ENCODE measurements around the gene FXYD4. TPM values are rescaled to one million over a fixed set of nuclear protein-coding genes. Genes with fewer than 3 reads are reported as not detected.

The FXYD4 gene
- total and polyA plus RNA-seq, 2 experiments from 2014 or later, result not detected

DNA sequence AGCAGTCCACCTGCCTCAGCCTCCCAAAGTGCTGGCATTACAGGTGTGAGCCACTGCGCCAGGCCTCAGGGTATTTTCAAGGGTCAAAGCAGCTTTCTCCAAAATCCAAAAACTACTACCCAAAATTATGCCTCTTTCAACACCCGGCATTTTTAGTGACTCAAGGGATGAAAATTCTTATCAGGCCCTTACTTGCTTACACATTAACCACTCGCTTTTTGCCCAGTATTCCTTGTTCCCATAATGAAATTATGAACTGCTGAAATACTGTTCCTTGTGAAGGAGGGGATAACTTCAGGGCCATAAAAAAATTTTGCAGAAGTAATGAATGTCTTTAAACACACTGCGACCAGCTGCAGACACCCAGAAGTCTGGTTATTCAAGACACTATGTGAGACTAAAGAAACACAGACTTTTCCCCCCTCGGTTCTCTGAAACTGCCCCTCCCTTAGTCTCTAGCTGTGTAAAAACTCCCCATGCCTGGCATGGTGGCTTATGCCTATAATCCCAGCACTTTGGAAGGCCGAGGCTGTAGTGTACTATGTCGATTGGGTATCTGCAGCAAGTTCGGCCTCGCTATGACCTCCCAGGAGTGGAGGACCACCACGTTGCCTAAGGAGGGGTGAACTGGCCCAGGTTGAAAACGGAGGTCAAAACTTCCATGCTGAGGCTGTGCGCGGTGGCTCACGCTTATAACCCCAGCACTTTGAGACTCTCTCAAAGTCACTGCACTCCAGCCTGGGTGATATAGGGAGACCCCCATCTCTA lies 12.0 kb downstream of the FXYD4 start:
- TF ChIP-seq EZH2 (IDR thresholded peaks at IDR 0.05; ENCODE audit: insufficient read depth, poor library complexity, severe bottlenecking), result no peak
- TF ChIP-seq EZH2phosphoT487 (IDR thresholded peaks at IDR 0.05; ENCODE audit: insufficient read depth, low read depth), result no peak
- no peak overlapping the region for H3K4me3 ChIP-seq
- H4K20me1 ChIP-seq (ENCODE audit: insufficient read depth), result 0 out of 2 replicates have a peak, but pooled peaks cover 3% of the 10 kb centered on the region
- no peaks in the 10 kb centered on the region for H3K27me3 ChIP-seq (replicated peaks; ENCODE audit: insufficient read depth)
- peaks cover 38% of the 10 kb centered on the region for H3K36me3 ChIP-seq (ENCODE audit: low read depth)
- H3K79me2 ChIP-seq (ENCODE audit: insufficient read depth), result peaks cover 8% of the 10 kb centered on the region
- no peaks in the 10 kb centered on the region for H3K9me3 ChIP-seq (ENCODE audit: low read depth)
- DNase-seq, result peak; percentile 66
- no peaks in the 10 kb centered on the region for H3K9me2 ChIP-seq (ENCODE audit: insufficient read depth)
- no peak overlapping the region for H3K9ac ChIP-seq
- H3K27ac ChIP-seq, result no peak overlapping the region
- in situ Hi-C loops (cut with MboI), result no loop called here
- H3F3A ChIP-seq (ENCODE audit: insufficient read depth), result peaks cover 43% of the 10 kb centered on the region
- no peak overlapping the region for H3K4me2 ChIP-seq (ENCODE audit: unreplicated experiment)
- 30 to 37% methylated on average over 14 of the region's 14 CpGs for WGBS, 2 experiments (ENCODE audit: low coverage in 1 of 2, low lambda C conversion rate in 2 of 2, missing lambda C conversion rate in 2 of 2)
- peaks cover 8% of the 10 kb centered on the region; the same call in 1 of the 2 replicates for H3K4me1 ChIP-seq (ENCODE audit: insufficient read depth)
- no peak overlapping the region for H2AFZ ChIP-seq

- H3K4me2 ChIP-seq (ENCODE audit: unreplicated experiment), result no peak overlapping the region
- peaks cover 52% of the 10 kb centered on the region for H3F3A ChIP-seq (ENCODE audit: insufficient read depth)
- 74 to 77% methylated on average over 10 of the region's 10 CpGs for WGBS, 2 experiments (ENCODE audit: low coverage in 1 of 2, low lambda C conversion rate in 2 of 2, missing lambda C conversion rate in 2 of 2)
- H3K9me3 ChIP-seq (ENCODE audit: low read depth), result no peaks in the 10 kb centered on the region
- no peaks in the 10 kb centered on the region for H3K27me3 ChIP-seq (replicated peaks; ENCODE audit: insufficient read depth)
- no peak overlapping the region for H3K9ac ChIP-seq
- TF ChIP-seq EZH2phosphoT487 (IDR thresholded peaks at IDR 0.05; ENCODE audit: insufficient read depth, low read depth), result no peak
- TF ChIP-seq EZH2 (IDR thresholded peaks at IDR 0.05; ENCODE audit: insufficient read depth, poor library complexity, severe bottlenecking), result no peak
- H2AFZ ChIP-seq, result no peak overlapping the region
- no peak overlapping the region for H3K27ac ChIP-seq
- 0 out of 2 replicates have a peak, but pooled peaks cover 3% of the 10 kb centered on the region for H4K20me1 ChIP-seq (ENCODE audit: insufficient read depth)
- in situ Hi-C loops (cut with MboI), result no loop called here
- DNase-seq, result no peak
- peaks cover 20% of the 10 kb centered on the region for H3K79me2 ChIP-seq (ENCODE audit: insufficient read depth)
- H3K4me3 ChIP-seq, result no peak overlapping the region
- H3K36me3 ChIP-seq (ENCODE audit: low read depth), result peaks cover 48% of the 10 kb centered on the region
- peaks cover 8% of the 10 kb centered on the region; the same call in 1 of the 2 replicates for H3K4me1 ChIP-seq (ENCODE audit: insufficient read depth)
- no peaks in the 10 kb centered on the region for H3K9me2 ChIP-seq (ENCODE audit: insufficient read depth)
These were observed 13.1 kb downstream of the FXYD4 start for GRCh38 chr10:43384252-43385221.

- peaks cover 53% of the 10 kb centered on the region for H3K36me3 ChIP-seq (ENCODE audit: low read depth)
- H4K20me1 ChIP-seq (ENCODE audit: insufficient read depth), result 0 out of 2 replicates have a peak, but pooled peaks cover 3% of the 10 kb centered on the region
- H3F3A ChIP-seq (ENCODE audit: insufficient read depth), result peaks cover 59% of the 10 kb centered on the region
- no peak overlapping the region for H3K27ac ChIP-seq
- no peak overlapping the region for H3K4me3 ChIP-seq
- TF ChIP-seq EZH2phosphoT487 (IDR thresholded peaks at IDR 0.05; ENCODE audit: insufficient read depth, low read depth), result no peak
- TF ChIP-seq EZH2 (IDR thresholded peaks at IDR 0.05; ENCODE audit: insufficient read depth, poor library complexity, severe bottlenecking), result no peak
- WGBS, 2 experiments (ENCODE audit: low coverage in 1 of 2, low lambda C conversion rate in 2 of 2, missing lambda C conversion rate in 2 of 2), result 76 to 81% methylated on average over 5 of the region's 5 CpGs
- H3K9me3 ChIP-seq (ENCODE audit: low read depth), result no peaks in the 10 kb centered on the region
- H3K9me2 ChIP-seq (ENCODE audit: insufficient read depth), result no peaks in the 10 kb centered on the region
- in situ Hi-C loops (cut with MboI), result no loop called here
- DNase-seq, result no peak
- H3K79me2 ChIP-seq (ENCODE audit: insufficient read depth), result peaks cover 30% of the 10 kb centered on the region
- no peak overlapping the region for H3K9ac ChIP-seq
- H3K4me1 ChIP-seq (ENCODE audit: insufficient read depth), result peaks cover 8% of the 10 kb centered on the region; the same call in 1 of the 2 replicates
- H2AFZ ChIP-seq, result no peak overlapping the region
- H3K4me2 ChIP-seq (ENCODE audit: unreplicated experiment), result no peak overlapping the region
- H3K27me3 ChIP-seq (replicated peaks; ENCODE audit: insufficient read depth), result no peaks in the 10 kb centered on the region
These were observed 14.1 kb downstream of the FXYD4 start for GRCh38 chr10:43385412-43386004.

DNA sequence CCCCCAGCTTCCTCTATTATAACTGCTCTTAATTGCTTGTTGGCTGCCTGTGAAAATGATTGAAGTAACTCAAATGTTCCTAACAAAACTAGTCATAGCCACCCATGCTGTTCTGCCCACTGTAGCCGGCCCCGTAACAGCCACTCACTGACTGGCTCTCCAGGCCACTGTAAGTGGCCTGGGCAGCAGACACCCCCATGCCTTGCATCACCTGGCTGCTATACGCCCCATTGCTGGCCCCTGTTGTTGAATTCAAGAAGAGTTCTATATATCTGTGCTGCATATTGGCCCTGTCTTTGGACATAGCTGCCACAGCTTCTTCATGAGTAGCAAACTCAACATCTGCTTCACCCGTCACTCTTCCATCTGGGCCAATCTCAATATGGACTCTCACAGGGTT lies 15.1 kb downstream of the FXYD4 start:
- Histone ChIP-seq H4K20me1 (ENCODE audit: insufficient read depth) (0 out of 2 replicates have a peak, but pooled peaks cover 3% of the 10 kb centered on the region), H3K9ac (no peak overlapping the region), H3K9me3 (ENCODE audit: low read depth) (no peaks in the 10 kb centered on the region), H2AFZ (no peak overlapping the region), H3K27ac (no peak overlapping the region), H3K4me1 (ENCODE audit: insufficient read depth) (peaks cover 8% of the 10 kb centered on the region; the same call in 1 of the 2 replicates), H3K4me3 (no peak overlapping the region), H3K4me2 (ENCODE audit: unreplicated experiment) (no peak overlapping the region), H3K9me2 (ENCODE audit: insufficient read depth) (no peaks in the 10 kb centered on the region), H3K79me2 (ENCODE audit: insufficient read depth) (peaks cover 40% of the 10 kb centered on the region), H3K36me3 (ENCODE audit: low read depth) (peaks cover 59% of the 10 kb centered on the region), H3F3A (ENCODE audit: insufficient read depth) (peaks cover 60% of the 10 kb centered on the region), H3K27me3 (replicated peaks; ENCODE audit: insufficient read depth) (no peaks in the 10 kb centered on the region)
- 89 to 96% methylated on average over 4 of the region's 4 CpGs for WGBS, 2 experiments (ENCODE audit: low coverage in 1 of 2, low lambda C conversion rate in 2 of 2, missing lambda C conversion rate in 2 of 2)
- DNase-seq, result no peak
- in situ Hi-C loops (cut with MboI), result no loop called here
- TF ChIP-seq EZH2phosphoT487 (IDR thresholded peaks at IDR 0.05; ENCODE audit: insufficient read depth, low read depth) (no peak), EZH2 (IDR thresholded peaks at IDR 0.05; ENCODE audit: insufficient read depth, poor library complexity, severe bottlenecking) (no peak)

All from GM23248 (cell line).